A673 (cell line): ENCODE measurements around the gene SCMH1.

ENCODE experiments used
- CTCF ChIP-seq: fragments of 300-800, 200-600 bp; sonication (generic); conservative IDR thresholded peaks from 2 replicates; pipeline ENCODE4 v1.5.1; 2017; ENCODE audit warnings: low read depth, mild to moderate bottlenecking, antibody characterized with exemption, low read length, moderate library complexity, mixed read lengths
- EZH2 ChIP-seq: fragments of 200-600 bp; sonication (generic); IDR thresholded peaks from 2 replicates; pipeline ENCODE4 v1.6.1; 2017; ENCODE audit warnings: borderline replicate concordance, low read depth, mild to moderate bottlenecking, mixed read lengths, antibody characterized with exemption, low read length; ENCODE audit not compliant: poor library complexity, severe bottlenecking

- TF ChIP-seq CTCF: no peak
- no peak for TF ChIP-seq EZH2
These were observed 926 bp upstream of the SCMH1 start for GRCh38 chr1:41243079-41243385.
